HEK293 (cell line): Measurements from ENCODE around the gene USF3.

Source experiments
- CTCF ChIA-PET: fragments of 350-600 bp; formaldehyde crosslinking; extraction: SDS; loops from one replicate; lab custom pipeline; 2021; ENCODE audit warnings: antibody characterized with exemption; lab: Yijun Ruan, JAX
- POLR2A ChIA-PET: fragments of 300-600 bp; formaldehyde crosslinking; extraction: SDS; loops from one replicate; lab custom pipeline; 2020; ENCODE audit warnings: antibody characterized with exemption, inconsistent platforms; lab: Yijun Ruan, JAX
- H3K27ac ChIP-seq: fragments of 200-500 bp; sonication (Bioruptor generic); 2 replicates; pipeline ENCODE4 v1.5.1; 2014; ENCODE audit warnings: low read depth, low read length, control low read depth, inconsistent platforms; ENCODE audit errors: extremely low read depth
- H3K36me3 ChIP-seq, 2 experiments: fragments of 200-500 bp in 1 of 2; sonication (Bioruptor generic) in 1 of 2; 1 replicate in 1 of 2; 2 replicates in 1 of 2; pipeline ENCODE4 v1.5.1; 2014 to 2017; ENCODE audit warnings: inconsistent platforms in 2 of 2, low read length in 2 of 2; ENCODE audit not compliant: control insufficient read depth in 2 of 2, insufficient read depth in 1 of 2
- H3K4me1 ChIP-seq: fragments of 200-500 bp; sonication (Bioruptor generic); 2 replicates; pipeline ENCODE4 v1.5.1; 2014; ENCODE audit warnings: mild to moderate bottlenecking, low read length, inconsistent platforms; ENCODE audit not compliant: control insufficient read depth, insufficient read depth
- H3K4me3 ChIP-seq: 2 replicates; pipeline ENCODE4 v1.5.1; 2011; ENCODE audit warnings: low read depth, mild to moderate bottlenecking, control low read depth, low read length, moderate library complexity
- H3K9me3 ChIP-seq: fragments of 200-500 bp; sonication (Bioruptor generic); 2 replicates; pipeline ENCODE4 v1.5.1; 2014; ENCODE audit warnings: low read depth, low read length, inconsistent platforms; ENCODE audit not compliant: control insufficient read depth, insufficient read depth
- GFI1B ChIP-seq: fragments of 450-650 bp; formaldehyde crosslinking; IDR thresholded peaks from 2 replicates; pipeline ENCODE4 v1.5.1; 2016; ENCODE audit warnings: missing biosample characterization, missing genetic modification characterization
- INSM2 ChIP-seq: fragments of 450-650 bp; formaldehyde crosslinking; IDR thresholded peaks from 2 replicates; pipeline ENCODE4 v1.5.1; 2016; ENCODE audit warnings: missing biosample characterization, missing genetic modification characterization
- MYNN ChIP-seq: fragments of 450-650 bp; formaldehyde crosslinking; IDR thresholded peaks from 2 replicates; pipeline ENCODE4 v1.5.1; 2016; ENCODE audit warnings: missing biosample characterization, missing genetic modification characterization, borderline replicate concordance
- OVOL3 ChIP-seq: fragments of 450-650 bp; formaldehyde crosslinking; IDR thresholded peaks from 2 replicates; pipeline ENCODE4 v1.5.1; 2016; ENCODE audit warnings: missing biosample characterization, missing genetic modification characterization
- PRDM4 ChIP-seq: fragments of 450-650 bp; formaldehyde crosslinking; IDR thresholded peaks from 2 replicates; pipeline ENCODE4 v1.5.1; 2017; ENCODE audit warnings: missing biosample characterization, missing genetic modification characterization
- REST ChIP-seq: fragments of 450-650 bp; formaldehyde crosslinking; IDR thresholded peaks from 2 replicates; pipeline ENCODE4 v1.5.1; 2016; ENCODE audit warnings: missing biosample characterization, missing genetic modification characterization
- ZBTB10 ChIP-seq: fragments of 450-650 bp; formaldehyde crosslinking; IDR thresholded peaks from 2 replicates; pipeline ENCODE4 v1.5.1; 2016; ENCODE audit warnings: missing biosample characterization, missing genetic modification characterization
- ZBTB48 ChIP-seq: fragments of 450-650 bp; formaldehyde crosslinking; IDR thresholded peaks from 2 replicates; pipeline ENCODE4 v1.5.1; 2016; ENCODE audit warnings: missing biosample characterization, missing genetic modification characterization
- ZBTB8A ChIP-seq: fragments of 450-650 bp; formaldehyde crosslinking; IDR thresholded peaks from 2 replicates; pipeline ENCODE4 v1.5.1; 2016; ENCODE audit warnings: missing biosample characterization, missing genetic modification characterization
- ZNF155 ChIP-seq: fragments of 450-650 bp; formaldehyde crosslinking; IDR thresholded peaks from 2 replicates; pipeline ENCODE4 v1.5.1; 2016; ENCODE audit warnings: missing biosample characterization, missing genetic modification characterization
- ZNF2 ChIP-seq: fragments of 450-650 bp; formaldehyde crosslinking; IDR thresholded peaks from 2 replicates; pipeline ENCODE4 v1.5.1; 2016; ENCODE audit warnings: missing biosample characterization, missing genetic modification characterization
- ZNF23 ChIP-seq: fragments of 450-650 bp; formaldehyde crosslinking; IDR thresholded peaks from 2 replicates; pipeline ENCODE4 v1.5.1; 2016; ENCODE audit warnings: missing biosample characterization, missing genetic modification characterization, borderline replicate concordance
- ZNF394 ChIP-seq: fragments of 450-650 bp; formaldehyde crosslinking; IDR thresholded peaks from 2 replicates; pipeline ENCODE4 v1.5.1; 2016; ENCODE audit warnings: missing biosample characterization, missing genetic modification characterization, mild to moderate bottlenecking, moderate library complexity, borderline replicate concordance
- ZNF423 ChIP-seq: fragments of 450-650 bp; formaldehyde crosslinking; IDR thresholded peaks from 2 replicates; pipeline ENCODE4 v1.5.1; 2016; ENCODE audit warnings: missing biosample characterization, missing genetic modification characterization
- ZNF426 ChIP-seq: fragments of 450-650 bp; formaldehyde crosslinking; IDR thresholded peaks from 2 replicates; pipeline ENCODE4 v1.5.1; 2017; ENCODE audit warnings: missing biosample characterization, missing genetic modification characterization, mild to moderate bottlenecking, inconsistent platforms, moderate library complexity
- ZNF514 ChIP-seq: fragments of 450-650 bp; formaldehyde crosslinking; IDR thresholded peaks from 2 replicates; pipeline ENCODE4 v1.5.1; 2016; ENCODE audit warnings: missing biosample characterization, missing genetic modification characterization
- ZNF596 ChIP-seq: fragments of 450-650 bp; IDR thresholded peaks from 2 replicates; pipeline ENCODE4 v1.5.0; 2018; ENCODE audit warnings: missing biosample characterization, mild to moderate bottlenecking, missing genetic modification characterization, moderate library complexity
- ZNF626 ChIP-seq: fragments of 450-650 bp; sonication (Bioruptor Pico); formaldehyde crosslinking; IDR thresholded peaks from 2 replicates; pipeline ENCODE4 v1.5.1; 2018; ENCODE audit warnings: missing biosample characterization, missing genetic modification characterization, inconsistent platforms
- ZNF654 ChIP-seq: fragments of 450-650 bp; formaldehyde crosslinking; IDR thresholded peaks from 2 replicates; pipeline ENCODE4 v1.5.1; 2016; ENCODE audit warnings: low read depth, missing biosample characterization, missing genetic modification characterization
- ZNF670 ChIP-seq: fragments of 450-650 bp; formaldehyde crosslinking; IDR thresholded peaks from 2 replicates; pipeline ENCODE4 v1.5.1; 2016; ENCODE audit warnings: missing biosample characterization, missing genetic modification characterization, low read depth
- ZNF768 ChIP-seq: fragments of 450-650 bp; formaldehyde crosslinking; IDR thresholded peaks from 2 replicates; pipeline ENCODE4 v1.5.1; 2018; ENCODE audit warnings: missing biosample characterization, mild to moderate bottlenecking, missing genetic modification characterization
- ZNF777 ChIP-seq: fragments of 450-650 bp; formaldehyde crosslinking; IDR thresholded peaks from 2 replicates; pipeline ENCODE4 v1.5.1; 2017; ENCODE audit warnings: missing biosample characterization, missing genetic modification characterization, borderline replicate concordance
- ZNF792 ChIP-seq: fragments of 450-650 bp; formaldehyde crosslinking; IDR thresholded peaks from 2 replicates; pipeline ENCODE4 v1.5.1; 2016; ENCODE audit warnings: missing biosample characterization, missing genetic modification characterization
- ZSCAN4 ChIP-seq: fragments of 450-650 bp; formaldehyde crosslinking; IDR thresholded peaks from 2 replicates; pipeline ENCODE4 v1.5.1; 2017; ENCODE audit warnings: missing biosample characterization, missing genetic modification characterization

Gene USF3

GRCh38 chr3:113606539-113607218, 89.8 kb downstream of the USF3 start:
- H3K4me3 ChIP-seq: no peak overlapping the region
- H3K27ac ChIP-seq: no peak overlapping the region
- H3K4me1 ChIP-seq: no peaks in the 10 kb centered on the region
- H3K9me3 ChIP-seq: no peaks in the 10 kb centered on the region
- TF ChIP-seq PRDM4 (tag by site-specific recombination) (no peak), ZNF777 (tag by site-specific recombination) (no peak), ZNF23 (tag by site-specific recombination) (no peak), ZBTB10 (tag by site-specific recombination) (no peak), ZNF394 (tag by site-specific recombination) (no peak), REST (tag by site-specific recombination) (no peak), ZNF670 (tag by site-specific recombination) (no peak), ZNF626 (no peak), ZNF423 (tag by site-specific recombination) (no peak), GFI1B (tag by site-specific recombination) (no peak), ZNF596 (no peak), ZNF155 (no peak), ZNF792 (no peak), ZNF514 (tag by site-specific recombination) (no peak)
- ChIA-PET POLR2A (no interaction called here), CTCF (no interaction called here)
- no peaks in the 10 kb centered on the region for H3K36me3 ChIP-seq

GRCh38 chr3:113602836-113603235, 93.6 kb downstream of the USF3 start:
- CTCF ChIA-PET: interaction anchor here (0.6 kb wide), 1 partner anchor 47 kb away, joined by 3 read pairs; no protein-coding TSS in a partner anchor
- TF ChIP-seq ZBTB48 (tag by site-specific recombination): no peak
- TF ChIP-seq ZSCAN4 (tag by site-specific recombination): no peak
- TF ChIP-seq ZBTB8A (tag by site-specific recombination): no peak
- no peak for TF ChIP-seq ZNF654
- TF ChIP-seq INSM2 (tag by site-specific recombination): no peak
- TF ChIP-seq ZNF2 (tag by site-specific recombination): no peak
- no peak for TF ChIP-seq ZNF768 (tag by site-specific recombination)
- no peak for TF ChIP-seq OVOL3
- TF ChIP-seq MYNN: no peak
- TF ChIP-seq ZNF426 (tag by site-specific recombination): no peak

More at GRCh38 chr3:113602836-113603235, 93.6 kb downstream of the USF3 start:
- Histone ChIP-seq H3K4me3 (no peak overlapping the region), H3K36me3 (no peaks in the 10 kb centered on the region), H3K4me1 (no peaks in the 10 kb centered on the region), H3K27ac (no peak overlapping the region), H3K9me3 (no peaks in the 10 kb centered on the region)
- POLR2A ChIA-PET: no interaction called here
